Measurements from ENCODE around the gene MRTFA. TPM values are rescaled to one million over a fixed set of nuclear protein-coding genes. Genes with fewer than 3 reads are reported as not detected.

The MRTFA gene
- polyA plus RNA-seq, 1 experiment, result 8.9 TPM

- DNase-seq (ENCODE audit: low read depth), result no peak
- no peak overlapping the region for H3K4me3 ChIP-seq (ENCODE audit: low read depth, low read length)
- TF ChIP-seq CTCF (IDR thresholded peaks at IDR 0.05; ENCODE audit: insufficient read depth, low read depth, low read length), result no peak
- ChIA-PET CTCF (interaction anchor here (0.7 to 3.5 kb wide), 5 partner anchors 50 to 248 kb away, joined by 3 to 24 read pairs (median 10); no protein-coding TSS in a partner anchor), POLR2A (interaction anchor here (0.6 kb wide), 1 partner anchor 607 kb away, joined by 3 read pairs; no protein-coding TSS in a partner anchor)
- no peaks in the 10 kb centered on the region for H3K27me3 ChIP-seq (ENCODE audit: control insufficient read depth, insufficient read depth, low read length)
- H3K36me3 ChIP-seq (ENCODE audit: control insufficient read depth, insufficient read depth, low read length), result no peaks in the 10 kb centered on the region
Measured at GRCh38 chr22:40651057-40651456, 14.5 kb upstream of the MRTFA start.

GRCh38 chr22:40648386-40648785 lies 11.9 kb upstream of the MRTFA start:
- ChIA-PET POLR2A (interaction anchor here (0.7 kb wide), 1 partner anchor 50 kb away, joined by 6 read pairs; no protein-coding TSS in a partner anchor), CTCF (interaction anchor here (4.8 kb wide), 1 partner anchor 212 kb away, joined by 55 read pairs; no protein-coding TSS in a partner anchor)
- TF ChIP-seq CTCF (IDR thresholded peaks at IDR 0.05; ENCODE audit: insufficient read depth, low read depth, low read length), result no peak
- no peak for DNase-seq (ENCODE audit: low read depth)
- H3K4me3 ChIP-seq (ENCODE audit: low read depth, low read length), result no peak overlapping the region
- H3K36me3 ChIP-seq (ENCODE audit: control insufficient read depth, insufficient read depth, low read length), result no peaks in the 10 kb centered on the region
- H3K27me3 ChIP-seq (ENCODE audit: control insufficient read depth, insufficient read depth, low read length), result no peaks in the 10 kb centered on the region

- H3K27me3 ChIP-seq (ENCODE audit: control insufficient read depth, insufficient read depth, low read length), result no peaks in the 10 kb centered on the region
- no peak for DNase-seq (ENCODE audit: low read depth)
- H3K36me3 ChIP-seq (ENCODE audit: control insufficient read depth, insufficient read depth, low read length), result no peaks in the 10 kb centered on the region
- POLR2A ChIA-PET, result no interaction called here
- H3K4me3 ChIP-seq (ENCODE audit: low read depth, low read length), result no peak overlapping the region
- no peak for TF ChIP-seq CTCF (IDR thresholded peaks at IDR 0.05; ENCODE audit: insufficient read depth, low read depth, low read length)
- CTCF ChIA-PET, result interaction anchor here (0.7 to 5.7 kb wide), 25 partner anchors 9 to 470 kb away, joined by 3 to 65 read pairs (median 3); partner anchors contain the start of gene MRTFA
Measured at GRCh38 chr22:40645579-40646197, 9.2 kb upstream of the MRTFA start.

- no peak for DNase-seq (ENCODE audit: low read depth)
- Histone ChIP-seq H3K36me3 (ENCODE audit: control insufficient read depth, insufficient read depth, low read length) (no peaks in the 10 kb centered on the region), H3K4me3 (ENCODE audit: low read depth, low read length) (no peak overlapping the region), H3K27me3 (ENCODE audit: control insufficient read depth, insufficient read depth, low read length) (no peaks in the 10 kb centered on the region)
- POLR2A ChIA-PET, result no interaction called here
- CTCF ChIA-PET, result interaction anchor here (0.6 to 5.7 kb wide), 3 partner anchors 117 to 210 kb away, joined by 3 to 65 read pairs (median 7); no protein-coding TSS in a partner anchor
- TF ChIP-seq CTCF (IDR thresholded peaks at IDR 0.05; ENCODE audit: insufficient read depth, low read depth, low read length), result no peak
Measured at GRCh38 chr22:40642316-40642715, 5.8 kb upstream of the MRTFA start.

- DNase-seq (ENCODE audit: low read depth), result no peak
- Histone ChIP-seq H3K27me3 (ENCODE audit: control insufficient read depth, insufficient read depth, low read length) (no peaks in the 10 kb centered on the region), H3K4me3 (ENCODE audit: low read depth, low read length) (no peak overlapping the region), H3K36me3 (ENCODE audit: control insufficient read depth, insufficient read depth, low read length) (no peaks in the 10 kb centered on the region)
- POLR2A ChIA-PET, result no interaction called here
- no peak for TF ChIP-seq CTCF (IDR thresholded peaks at IDR 0.05; ENCODE audit: insufficient read depth, low read depth, low read length)
- CTCF ChIA-PET, result interaction anchor here (1.2 to 1.4 kb wide), 2 partner anchors 136 to 204 kb away, joined by 4 to 7 read pairs; no protein-coding TSS in a partner anchor
Measured at GRCh38 chr22:40641269-40641668, 4.8 kb upstream of the MRTFA start.
